GM21717 (cell line): ENCODE measurements around the gene BRPF1.

Experiments
- ATAC-seq: cut with Tn5 transposase; IDR thresholded peaks from one replicate; pipeline ENCODE4 v1.9.1; 2021; ENCODE audit warnings: mild to moderate bottlenecking, moderate library complexity; ENCODE audit not compliant: unreplicated experiment

Gene BRPF1

DNA sequence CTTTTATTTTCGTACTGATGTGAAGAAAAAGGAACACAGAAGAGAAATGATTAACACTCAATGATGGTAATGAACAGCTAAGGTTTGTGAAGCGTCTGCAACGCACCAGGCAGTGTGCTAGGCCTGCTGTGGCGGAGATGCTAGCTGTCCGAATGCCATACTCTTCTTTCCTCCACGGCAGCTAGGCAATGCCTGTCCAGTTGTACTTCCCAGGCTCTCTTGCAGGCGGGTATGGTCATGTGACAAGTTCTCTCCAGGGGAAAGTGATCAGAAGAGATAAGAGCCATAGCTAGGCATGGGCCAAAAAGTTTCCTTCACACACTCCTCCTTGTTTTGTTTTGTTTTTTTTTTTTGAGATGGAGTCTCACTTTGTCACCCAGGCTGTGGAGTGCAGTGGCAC, 54.1 kb downstream of the BRPF1 start:
- ATAC-seq: no peak

DNA sequence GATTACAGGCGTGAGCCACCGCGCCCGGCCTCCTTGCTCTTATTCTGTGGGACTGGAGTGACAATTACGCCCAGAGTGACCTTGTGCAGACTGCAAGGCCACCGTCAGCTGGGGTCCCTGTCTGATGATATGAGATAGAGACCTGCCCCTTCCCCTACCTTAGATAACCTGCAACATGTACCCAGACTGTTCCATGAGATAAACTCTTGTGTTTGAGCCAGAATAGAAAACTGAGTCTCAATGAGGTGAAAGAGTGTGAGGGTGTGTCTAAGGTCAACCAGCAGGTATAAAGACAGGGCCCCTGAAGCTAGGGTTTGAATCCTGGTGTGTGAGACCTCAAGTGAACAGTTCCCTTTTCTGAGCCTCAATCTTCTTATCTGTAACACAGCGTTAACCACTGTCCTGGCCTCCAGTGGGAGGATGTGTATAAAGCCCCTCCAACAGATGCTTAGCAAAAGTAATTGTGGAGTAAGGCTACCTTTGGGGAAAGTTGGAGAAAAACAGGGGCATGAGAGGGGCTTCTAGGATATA, 54.7 kb downstream of the BRPF1 start:
- no peak for ATAC-seq

DNA sequence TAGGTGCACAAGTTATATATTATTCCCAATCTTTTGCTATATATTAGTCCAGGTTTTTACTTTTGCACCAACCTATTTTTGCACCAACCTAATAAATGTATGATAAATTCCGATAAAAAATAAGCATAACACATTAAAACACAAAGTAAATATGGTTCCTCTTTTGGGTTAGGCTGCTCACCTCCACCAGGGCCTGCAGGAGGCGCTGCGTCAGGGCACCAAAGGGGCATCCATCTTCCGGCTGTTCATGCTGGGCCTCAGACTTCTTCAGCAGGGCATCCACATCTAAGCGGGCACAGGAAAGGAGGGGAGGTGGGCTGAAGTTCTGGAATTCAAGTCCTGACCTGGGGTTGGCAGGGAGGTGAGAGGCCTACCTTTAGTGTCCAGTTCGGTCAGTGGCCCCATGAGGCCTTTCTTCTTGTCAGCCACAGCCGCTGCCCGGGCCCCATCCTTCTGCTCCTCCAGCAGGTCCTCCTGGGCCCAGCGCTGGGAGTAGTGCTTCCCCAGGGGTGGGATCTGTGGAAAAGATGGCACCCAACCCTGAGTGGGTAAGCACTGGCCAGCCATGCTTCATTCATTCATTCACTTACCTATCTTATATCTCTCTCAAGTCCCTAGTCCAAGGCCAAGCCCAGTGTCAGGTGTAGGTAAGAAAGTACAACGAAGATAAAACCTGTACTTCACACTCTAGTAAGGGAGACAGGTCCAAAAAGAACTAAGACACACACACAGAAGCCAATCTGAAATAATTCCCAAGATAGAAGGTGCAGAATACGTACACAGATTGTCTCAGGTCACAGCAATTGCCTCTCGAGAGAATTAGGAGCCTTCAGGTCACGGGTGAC, 55.5 kb downstream of the BRPF1 start:
- no peak for ATAC-seq

DNA sequence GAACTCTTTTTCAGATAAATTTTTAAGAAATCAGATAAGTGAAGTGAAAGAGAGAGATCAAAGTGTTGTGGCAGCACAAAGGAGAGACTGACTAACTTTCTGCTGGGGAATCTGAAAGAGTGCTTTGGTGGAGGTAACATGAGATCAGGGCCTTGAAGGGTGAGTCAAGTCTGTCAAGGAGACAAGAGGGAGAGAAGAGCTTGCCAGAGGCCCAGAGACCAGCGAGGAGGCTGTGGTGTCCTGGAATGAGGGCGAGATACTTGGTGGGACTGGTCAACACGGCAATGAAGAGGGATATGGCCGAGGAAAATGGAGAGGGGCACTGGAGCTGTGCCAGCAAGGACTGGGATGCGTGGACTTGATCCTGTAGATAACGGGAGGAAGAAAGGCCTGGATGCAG, 56.2 kb downstream of the BRPF1 start:
- no peak for ATAC-seq

GRCh38 chr3:9791127-9791526, 59.6 kb downstream of the BRPF1 start:
- ATAC-seq: no peak

GRCh38 chr3:9791790-9792404, 60.4 kb downstream of the BRPF1 start:
- ATAC-seq: no peak

- ATAC-seq: peak; percentile 82
Measured at GRCh38 chr3:9792405-9793160, 61.0 kb downstream of the BRPF1 start, which contains the start of the genes ARPC4 and TADA3. Gene ARPC4 (plus strand): TSS chr3:9793082. CDS start chr3:9793122, 40 bp downstream. Gene TADA3 (minus strand): TSS chr3:9792473. CDS start chr3:9791466, 1,007 bp downstream.

DNA sequence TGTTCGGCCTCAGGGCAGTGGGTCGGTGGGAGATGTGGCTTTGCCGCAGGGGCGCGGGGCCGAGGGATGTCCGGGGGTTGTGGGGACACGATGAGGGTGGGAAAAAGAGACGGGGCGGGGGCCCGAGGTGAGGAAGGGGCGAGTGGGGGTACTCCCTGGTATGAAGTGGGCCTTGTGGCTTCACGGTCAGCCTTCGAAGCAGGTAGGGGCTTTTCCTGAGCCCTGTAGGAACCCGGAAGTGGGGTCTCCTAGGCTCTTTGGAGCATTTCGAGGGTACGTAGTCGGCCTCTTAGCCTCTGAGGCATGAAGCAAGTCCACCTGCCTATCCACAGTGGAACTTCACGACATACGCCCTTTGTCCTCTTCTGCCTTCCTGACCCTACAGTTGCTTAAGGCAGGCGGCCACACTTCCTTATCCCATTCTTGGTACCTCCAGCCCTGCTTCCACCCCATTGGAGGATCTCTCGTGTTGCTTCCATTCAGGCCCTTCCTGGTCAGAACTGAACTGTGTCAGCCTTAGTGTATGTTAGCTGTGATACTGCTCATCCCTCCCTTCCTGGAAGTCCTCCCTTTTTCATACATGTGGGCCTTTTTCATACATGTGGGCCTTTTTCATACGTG, 61.7 kb downstream of the BRPF1 start:
- no peak for ATAC-seq

DNA sequence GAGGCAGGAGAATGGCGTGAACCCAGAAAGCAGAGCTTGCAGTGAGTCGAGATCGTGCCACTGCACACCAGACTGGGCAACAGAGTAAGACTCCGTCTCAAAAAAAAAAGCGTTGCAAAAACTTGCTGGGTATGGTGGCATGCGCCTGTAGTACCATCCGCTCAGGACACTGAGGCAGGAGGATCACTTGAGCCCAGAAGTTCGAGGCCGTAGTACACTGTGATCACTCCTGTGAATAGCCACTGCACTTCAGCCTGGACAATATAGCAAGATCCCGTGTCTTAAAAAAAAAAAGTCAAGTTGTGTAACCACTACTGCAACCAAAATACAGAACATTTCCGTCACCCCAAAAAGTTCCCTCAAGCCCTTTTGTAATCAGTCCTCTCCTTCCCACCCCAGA, 62.9 kb downstream of the BRPF1 start:
- no peak for ATAC-seq

- ATAC-seq: no peak
Measured at GRCh38 chr3:9795207-9795606, 63.7 kb downstream of the BRPF1 start.

DNA sequence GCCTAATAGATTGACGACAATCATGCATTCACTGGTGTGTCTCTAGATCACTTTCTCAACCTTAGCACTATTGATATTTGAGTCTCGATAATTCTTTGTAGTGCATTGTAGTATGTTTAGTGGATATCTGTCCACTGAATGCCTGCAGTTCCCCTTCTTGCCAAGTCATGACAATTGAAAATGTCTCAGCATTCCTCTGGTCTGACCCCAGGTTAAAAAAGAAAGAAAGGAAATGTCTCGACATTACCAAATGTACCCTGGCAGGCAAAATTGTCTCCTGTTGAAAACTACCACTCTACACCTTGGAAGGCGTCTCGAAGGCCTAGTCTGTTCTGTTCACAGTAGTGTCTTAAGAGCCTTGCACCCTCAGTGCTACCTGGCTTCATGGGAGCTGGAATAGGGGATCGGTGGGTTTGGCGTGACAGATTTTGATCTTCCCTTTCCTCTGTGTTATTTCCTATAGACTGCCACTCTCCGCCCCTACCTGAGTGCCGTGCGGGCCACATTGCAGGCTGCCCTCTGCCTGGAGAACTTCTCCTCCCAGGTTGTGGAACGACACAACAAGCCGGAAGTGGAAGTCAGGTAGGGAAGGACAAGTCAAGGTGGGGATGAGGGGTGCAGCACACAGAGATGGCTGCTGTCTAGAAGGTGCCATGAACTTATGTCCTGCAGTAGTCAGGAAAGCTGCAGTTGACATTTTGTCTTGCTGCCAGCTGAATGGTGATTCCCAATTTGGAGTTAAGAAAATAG, 65.8 kb downstream of the BRPF1 start:
- ATAC-seq: no peak
